ENCODE measurements around the gene ROR2. TPM values are rescaled to one million over a fixed set of nuclear protein-coding genes. Genes with fewer than 3 reads are reported as not detected.

ROR2 gene
- polyA plus RNA-seq, 2 donors = 1.7 to 3.6 TPM

DNA sequence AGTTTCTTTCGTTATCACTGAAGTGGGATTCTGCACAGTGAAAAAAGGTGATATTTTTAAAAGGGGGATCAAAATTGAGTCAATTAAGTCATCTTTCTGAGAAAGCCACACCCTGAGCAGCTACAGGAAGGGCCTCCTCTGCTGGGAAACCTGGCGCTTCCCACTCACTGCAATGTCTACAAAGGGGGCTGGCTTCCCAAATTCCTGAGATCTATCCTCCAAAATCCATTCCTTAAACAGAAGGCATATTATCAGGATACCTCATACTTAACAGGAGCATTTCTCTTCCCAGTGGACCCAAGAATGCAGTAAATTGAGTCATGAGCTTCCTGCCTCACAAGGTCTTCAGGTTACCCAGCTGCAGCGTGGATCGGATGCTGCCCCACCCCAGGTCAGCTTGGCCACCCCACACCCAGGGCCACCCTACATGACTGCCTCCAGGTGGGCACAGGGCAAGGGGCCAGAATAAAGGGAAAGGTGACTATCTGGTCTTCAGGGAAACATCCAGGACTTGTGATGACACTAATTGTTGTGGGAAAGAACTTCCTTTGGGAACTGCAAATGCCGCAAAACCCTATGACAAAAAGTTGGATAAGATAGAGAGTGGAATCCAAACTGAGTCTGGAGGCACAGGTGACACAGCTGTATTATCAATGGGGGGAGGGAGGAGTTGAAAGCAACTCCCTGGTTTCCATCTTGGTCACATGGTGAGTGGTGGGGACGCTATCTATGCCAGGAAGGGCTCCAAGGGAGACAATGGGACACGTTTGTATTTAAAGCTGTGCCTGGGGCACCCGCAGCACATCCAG lies 42.3 kb downstream of the ROR2 start:
- H3K9me3 ChIP-seq (ENCODE audit: control insufficient read depth in 2 of 2, insufficient read depth in 1 of 2, low read depth in 1 of 2, low read length in 1 of 2) = no peaks in the 10 kb centered on the region
- H3K4me1 ChIP-seq (ENCODE audit: control insufficient read depth in 2 of 2, insufficient read depth in 2 of 2, low read length in 1 of 2) = peaks cover 0 to 4% of the 10 kb centered on the region in 2 donors
- WGBS, 2 donors = 73 to 78% methylated on average over 8 of the region's 8 CpGs
- no peak overlapping the region for H3K4me3 ChIP-seq (ENCODE audit: low read depth in 1 of 2, low read length in 2 of 2)
- no peaks in the 10 kb centered on the region for H3K36me3 ChIP-seq (ENCODE audit: control insufficient read depth in 2 of 2, insufficient read depth in 2 of 2, low read length in 1 of 2)
- H3K27me3 ChIP-seq (ENCODE audit: control insufficient read depth in 1 of 2, insufficient read depth in 2 of 2, low read length in 2 of 2) = no peaks in the 10 kb centered on the region
- no peak overlapping the region for H3K27ac ChIP-seq (ENCODE audit: low read depth in 2 of 2, low read length in 1 of 2)

DNA sequence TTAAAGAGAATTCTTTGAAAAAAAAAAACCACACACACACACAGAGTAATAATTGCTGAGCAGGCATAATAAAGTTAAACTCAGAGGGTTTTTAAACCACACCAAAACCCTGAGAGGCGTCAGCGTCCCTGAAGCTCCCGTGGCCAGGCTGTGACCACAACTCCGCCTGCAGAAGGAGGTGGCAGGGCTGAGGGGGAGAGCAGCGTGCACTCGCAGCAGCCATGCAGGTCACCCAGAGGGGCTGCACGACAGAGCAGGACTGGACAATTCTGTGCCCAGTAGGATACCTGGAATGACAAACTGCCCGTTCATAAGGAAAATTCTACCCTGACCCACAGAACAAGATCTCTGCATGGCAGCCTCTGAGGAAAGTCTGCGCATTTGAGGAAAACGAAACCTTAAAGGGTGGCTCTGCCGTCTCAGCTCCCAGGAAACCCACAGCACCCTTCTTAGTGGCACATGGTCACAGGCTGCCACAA lies 44.0 kb downstream of the ROR2 start:
- Histone ChIP-seq H3K9me3 (ENCODE audit: control insufficient read depth in 2 of 2, insufficient read depth in 1 of 2, low read depth in 1 of 2, low read length in 1 of 2) (no peaks in the 10 kb centered on the region), H3K27ac (ENCODE audit: low read depth in 2 of 2, low read length in 1 of 2) (peak overlapping the region in 1 of 2 donors; percentile 7), H3K4me1 (ENCODE audit: control insufficient read depth in 2 of 2, insufficient read depth in 2 of 2, low read length in 1 of 2) (peaks cover 0 to 4% of the 10 kb centered on the region in 2 donors), H3K36me3 (ENCODE audit: control insufficient read depth in 2 of 2, insufficient read depth in 2 of 2, low read length in 1 of 2) (no peaks in the 10 kb centered on the region), H3K4me3 (ENCODE audit: low read depth in 1 of 2, low read length in 2 of 2) (peak overlapping the region; percentile 5 to 33), H3K27me3 (ENCODE audit: control insufficient read depth in 1 of 2, insufficient read depth in 2 of 2, low read length in 2 of 2) (no peaks in the 10 kb centered on the region)
- 47 to 58% methylated on average over 11 of the region's 11 CpGs for WGBS, 2 donors

DNA sequence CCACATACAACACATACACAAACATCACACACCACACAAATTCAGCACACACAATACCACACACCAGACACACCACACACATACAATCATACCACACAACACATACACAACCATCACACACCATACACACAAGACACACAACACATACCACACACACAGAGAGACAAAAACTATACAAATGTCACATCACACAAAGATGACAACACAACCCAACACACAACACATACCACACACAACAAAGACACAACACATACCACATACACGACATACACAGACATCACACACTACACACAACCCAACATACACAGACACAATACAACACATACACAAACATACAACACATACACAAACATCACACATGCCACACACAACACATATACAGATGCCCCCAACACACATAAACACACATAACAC lies 44.8 kb downstream of the ROR2 start:
- Histone ChIP-seq H3K36me3 (ENCODE audit: control insufficient read depth in 2 of 2, insufficient read depth in 2 of 2, low read length in 1 of 2) (no peaks in the 10 kb centered on the region), H3K4me1 (ENCODE audit: control insufficient read depth in 2 of 2, insufficient read depth in 2 of 2, low read length in 1 of 2) (peaks cover 3 to 4% of the 10 kb centered on the region in 2 donors), H3K27me3 (ENCODE audit: control insufficient read depth in 1 of 2, insufficient read depth in 2 of 2, low read length in 2 of 2) (no peaks in the 10 kb centered on the region), H3K4me3 (ENCODE audit: low read depth in 1 of 2, low read length in 2 of 2) (no peak overlapping the region), H3K27ac (ENCODE audit: low read depth in 2 of 2, low read length in 1 of 2) (no peak overlapping the region), H3K9me3 (ENCODE audit: control insufficient read depth in 2 of 2, insufficient read depth in 1 of 2, low read depth in 1 of 2, low read length in 1 of 2) (no peaks in the 10 kb centered on the region)
- WGBS, 2 donors = 81 to 87% methylated on average over 1 of the region's 1 CpG

DNA sequence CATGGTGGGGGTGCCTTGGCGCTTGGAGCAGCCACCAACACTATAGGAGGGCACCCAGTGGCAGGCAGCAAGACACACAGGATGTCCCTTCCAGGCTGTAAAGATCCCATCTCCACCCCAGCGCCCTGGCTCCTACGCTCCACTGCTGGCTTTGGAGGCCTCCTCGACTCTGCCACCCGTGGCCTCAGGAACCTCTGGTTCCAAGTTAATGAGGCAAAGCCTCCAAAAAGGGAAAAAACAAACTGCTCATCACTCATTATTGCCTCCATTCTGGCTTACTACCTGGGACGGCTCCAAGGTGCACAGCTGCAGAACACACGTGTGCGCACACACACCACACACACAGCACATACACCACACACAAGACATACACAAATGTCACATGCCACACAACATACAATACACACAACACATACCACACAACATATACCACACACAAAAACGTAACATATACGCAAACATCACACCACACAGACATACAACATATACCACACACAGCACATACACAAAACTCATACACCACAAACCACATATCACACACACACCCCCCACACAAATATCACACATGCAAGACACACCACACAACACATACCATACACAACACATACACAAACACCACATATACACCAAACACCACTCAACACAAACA lies 45.3 kb downstream of the ROR2 start:
- H3K27me3 ChIP-seq (ENCODE audit: control insufficient read depth in 1 of 2, insufficient read depth in 2 of 2, low read length in 2 of 2) = no peaks in the 10 kb centered on the region
- WGBS, 2 donors = 81 to 84% methylated on average over 10 of the region's 10 CpGs
- no peak overlapping the region for H3K4me3 ChIP-seq (ENCODE audit: low read depth in 1 of 2, low read length in 2 of 2)
- H3K9me3 ChIP-seq (ENCODE audit: control insufficient read depth in 2 of 2, insufficient read depth in 1 of 2, low read depth in 1 of 2, low read length in 1 of 2) = no peaks in the 10 kb centered on the region
- H3K4me1 ChIP-seq (ENCODE audit: control insufficient read depth in 2 of 2, insufficient read depth in 2 of 2, low read length in 1 of 2) = peaks cover 3 to 6% of the 10 kb centered on the region in 2 donors
- no peaks in the 10 kb centered on the region for H3K36me3 ChIP-seq (ENCODE audit: control insufficient read depth in 2 of 2, insufficient read depth in 2 of 2, low read length in 1 of 2)
- H3K27ac ChIP-seq (ENCODE audit: low read depth in 2 of 2, low read length in 1 of 2) = no peak overlapping the region

DNA sequence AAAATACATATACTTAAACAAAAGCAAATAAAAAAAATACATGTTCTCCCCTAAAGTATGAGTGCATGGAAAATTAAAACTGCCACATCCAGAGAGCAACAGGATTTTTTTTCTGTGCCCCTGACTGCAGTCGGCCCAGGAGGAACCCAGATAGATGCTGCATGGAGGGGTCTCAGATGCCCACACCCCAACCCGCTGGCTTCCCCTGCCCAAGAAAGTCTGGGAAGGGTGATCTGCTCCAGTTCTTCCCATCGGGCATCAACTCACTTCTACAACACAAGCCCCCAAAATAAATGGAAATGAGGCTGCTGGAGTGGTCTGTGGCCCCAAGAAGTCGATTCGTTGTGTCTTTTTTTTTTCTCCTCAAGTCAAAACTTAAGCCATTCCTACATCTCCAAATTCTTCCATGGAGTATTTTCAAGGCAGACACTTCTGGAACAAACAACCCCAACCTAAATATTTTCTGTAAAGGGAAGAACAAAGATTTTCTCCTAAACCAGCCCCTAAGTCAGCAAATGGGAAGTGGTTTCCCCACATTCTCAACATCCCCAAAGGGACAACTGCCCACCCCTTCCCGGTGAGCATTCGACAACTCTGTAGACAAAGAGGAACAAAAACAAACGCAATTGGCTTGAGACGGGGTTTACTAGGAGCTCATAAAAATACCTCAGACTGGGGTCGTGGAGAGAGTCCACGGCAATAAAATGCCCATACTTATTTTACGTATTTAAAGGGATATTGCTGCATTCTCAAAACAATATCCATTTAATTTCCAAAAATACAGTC lies 46.7 kb downstream of the ROR2 start:
- Histone ChIP-seq H3K27ac (ENCODE audit: low read depth in 2 of 2, low read length in 1 of 2) (peak overlapping the region in 1 of 2 donors; percentile 26), H3K4me1 (ENCODE audit: control insufficient read depth in 2 of 2, insufficient read depth in 2 of 2, low read length in 1 of 2) (peaks cover 6 to 7% of the 10 kb centered on the region in 2 donors)
- 66 to 72% methylated on average over 12 of the region's 12 CpGs for WGBS, 2 donors

DNA sequence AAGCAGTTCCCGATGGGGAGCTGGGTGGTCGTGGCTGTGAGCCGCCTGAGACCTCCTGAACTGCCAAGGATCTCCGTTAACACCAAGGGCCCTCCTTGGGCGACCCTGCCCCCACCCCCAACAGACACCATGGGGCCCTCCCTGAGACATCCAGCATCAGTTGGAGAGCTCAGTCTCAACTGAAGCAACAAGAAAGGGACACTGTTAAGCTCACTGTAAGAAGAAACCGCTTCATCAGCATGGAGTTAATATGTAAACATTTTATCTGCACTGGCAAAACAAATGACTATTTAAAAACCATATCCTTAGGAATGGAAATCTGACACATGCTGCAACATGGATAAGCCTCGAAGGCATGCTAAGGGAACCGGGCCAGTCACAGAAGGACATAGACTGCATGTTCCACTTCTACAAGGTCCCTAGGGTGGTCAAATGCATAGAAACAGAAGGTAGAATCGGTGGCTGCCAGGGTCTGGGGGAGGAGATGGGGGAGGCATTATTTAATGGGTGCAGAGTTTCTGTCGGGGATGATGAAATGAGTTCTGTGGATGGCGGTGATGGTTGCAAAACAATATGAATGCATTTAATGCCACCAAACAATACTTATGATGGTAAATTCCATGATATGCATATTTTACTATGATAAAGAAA lies 47.4 kb downstream of the ROR2 start:
- WGBS, 2 donors = 48 to 54% methylated on average over 11 of the region's 11 CpGs
- Histone ChIP-seq H3K4me3 (ENCODE audit: low read depth in 1 of 2, low read length in 2 of 2) (no peak overlapping the region), H3K27ac (ENCODE audit: low read depth in 2 of 2, low read length in 1 of 2) (peak overlapping the region; percentile 24 to 44), H3K36me3 (ENCODE audit: control insufficient read depth in 2 of 2, insufficient read depth in 2 of 2, low read length in 1 of 2) (no peaks in the 10 kb centered on the region), H3K4me1 (ENCODE audit: control insufficient read depth in 2 of 2, insufficient read depth in 2 of 2, low read length in 1 of 2) (peaks cover 6 to 7% of the 10 kb centered on the region in 2 donors), H3K9me3 (ENCODE audit: control insufficient read depth in 2 of 2, insufficient read depth in 1 of 2, low read depth in 1 of 2, low read length in 1 of 2) (no peaks in the 10 kb centered on the region), H3K27me3 (ENCODE audit: control insufficient read depth in 1 of 2, insufficient read depth in 2 of 2, low read length in 2 of 2) (no peaks in the 10 kb centered on the region)

More for the DNA sequence above, 46.7 kb downstream of the ROR2 start:
- Histone ChIP-seq H3K9me3 (ENCODE audit: control insufficient read depth in 2 of 2, insufficient read depth in 1 of 2, low read depth in 1 of 2, low read length in 1 of 2) (no peaks in the 10 kb centered on the region), H3K36me3 (ENCODE audit: control insufficient read depth in 2 of 2, insufficient read depth in 2 of 2, low read length in 1 of 2) (no peaks in the 10 kb centered on the region), H3K27me3 (ENCODE audit: control insufficient read depth in 1 of 2, insufficient read depth in 2 of 2, low read length in 2 of 2) (no peaks in the 10 kb centered on the region), H3K4me3 (ENCODE audit: low read depth in 1 of 2, low read length in 2 of 2) (no peak overlapping the region)

DNA sequence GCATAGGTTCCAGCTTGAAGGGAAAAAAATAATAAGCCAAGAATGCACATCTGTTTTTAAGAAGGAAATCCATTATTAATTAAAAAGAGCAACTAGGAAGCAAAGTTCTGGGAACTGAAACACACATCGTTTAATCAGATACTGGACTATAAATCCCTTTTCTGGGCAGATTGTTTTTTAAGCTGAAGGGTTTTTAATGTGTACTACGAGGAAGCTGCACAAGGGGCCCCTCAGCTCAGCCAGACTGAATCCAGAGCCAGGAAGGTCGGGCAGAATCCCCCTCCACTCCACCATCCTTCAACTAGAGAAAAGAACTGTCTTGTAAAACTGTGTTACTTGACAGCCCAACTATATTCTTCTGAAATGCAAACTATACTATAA lies 49.2 kb downstream of the ROR2 start:
- Histone ChIP-seq H3K9me3 (ENCODE audit: control insufficient read depth in 2 of 2, insufficient read depth in 1 of 2, low read depth in 1 of 2, low read length in 1 of 2) (no peaks in the 10 kb centered on the region), H3K4me1 (ENCODE audit: control insufficient read depth in 2 of 2, insufficient read depth in 2 of 2, low read length in 1 of 2) (peaks cover 2 to 9% of the 10 kb centered on the region in 2 donors), H3K27ac (ENCODE audit: low read depth in 2 of 2, low read length in 1 of 2) (no peak overlapping the region), H3K36me3 (ENCODE audit: control insufficient read depth in 2 of 2, insufficient read depth in 2 of 2, low read length in 1 of 2) (no peaks in the 10 kb centered on the region), H3K4me3 (ENCODE audit: low read depth in 1 of 2, low read length in 2 of 2) (no peak overlapping the region), H3K27me3 (ENCODE audit: control insufficient read depth in 1 of 2, insufficient read depth in 2 of 2, low read length in 2 of 2) (no peaks in the 10 kb centered on the region)
- 43 to 44% methylated on average over 3 of the region's 3 CpGs for WGBS, 2 donors

DNA sequence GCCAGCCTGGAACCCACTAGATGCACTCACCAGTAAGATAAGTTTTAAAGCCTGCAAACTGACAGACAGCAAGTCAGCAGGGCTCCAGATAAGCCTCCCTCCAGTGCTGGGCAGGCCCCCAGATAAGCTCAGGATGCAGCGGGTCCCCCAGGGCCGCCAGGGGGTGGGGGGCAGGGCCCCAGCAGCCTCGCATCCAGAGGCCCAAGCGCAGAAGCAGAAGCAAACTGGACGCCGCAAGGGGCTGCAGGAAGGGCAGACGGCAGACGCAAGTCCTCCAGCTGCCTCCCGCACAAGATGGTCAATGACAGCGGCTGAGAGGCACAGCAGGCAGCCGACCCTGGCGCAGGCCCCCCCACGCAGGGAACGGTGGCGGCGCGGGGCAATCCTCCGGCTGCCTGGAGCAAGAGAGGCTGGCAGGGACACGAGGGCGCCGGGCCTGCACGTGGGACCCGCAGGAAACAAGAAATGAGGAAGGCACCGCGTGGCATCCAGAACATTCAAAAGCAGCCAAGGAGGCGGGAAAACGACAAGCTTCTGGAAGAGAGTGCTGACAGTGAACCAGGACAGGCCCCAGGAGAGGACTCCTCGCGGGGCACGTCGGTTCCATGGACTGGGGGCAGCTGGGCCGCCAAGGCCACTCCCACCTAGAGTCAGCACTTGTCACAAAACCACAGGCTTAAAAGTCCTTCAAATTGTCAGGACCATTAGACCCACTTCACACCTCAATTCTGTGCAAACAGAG lies 49.8 kb downstream of the ROR2 start:
- no peaks in the 10 kb centered on the region for H3K36me3 ChIP-seq (ENCODE audit: control insufficient read depth in 2 of 2, insufficient read depth in 2 of 2, low read length in 1 of 2)
- H3K27ac ChIP-seq (ENCODE audit: low read depth in 2 of 2, low read length in 1 of 2) = no peak overlapping the region
- H3K4me3 ChIP-seq (ENCODE audit: low read depth in 1 of 2, low read length in 2 of 2) = no peak overlapping the region
- no peaks in the 10 kb centered on the region for H3K27me3 ChIP-seq (ENCODE audit: control insufficient read depth in 1 of 2, insufficient read depth in 2 of 2, low read length in 2 of 2)
- H3K4me1 ChIP-seq (ENCODE audit: control insufficient read depth in 2 of 2, insufficient read depth in 2 of 2, low read length in 1 of 2) = peaks cover 2 to 9% of the 10 kb centered on the region in 2 donors
- 42 to 43% methylated on average over 30 to 32 of the region's 32 CpGs for WGBS, 2 donors
- H3K9me3 ChIP-seq (ENCODE audit: control insufficient read depth in 2 of 2, insufficient read depth in 1 of 2, low read depth in 1 of 2, low read length in 1 of 2) = no peaks in the 10 kb centered on the region
